Fibroblast of lung (primary cell): ENCODE data around the gene NFASC.

Source experiments
- EZH2 ChIP-seq: IDR thresholded peaks from 2 replicates; pipeline ENCODE4 v1.5.1; 2012; ENCODE audit warnings: low read length, control low read depth, mild to moderate bottlenecking; ENCODE audit errors: missing control alignments
- TF ChIP-seq, protein P1 (sequence below), 2 donors: IDR thresholded peaks in 1 of 2; conservative IDR thresholded peaks in 1 of 2; 1 replicate in 1 of 2; 2 replicates in 1 of 2; pipeline ENCODE4 v1.5.1; 2011 to 2012; ENCODE audit warnings: low read length in 2 of 2, control low read depth in 1 of 2, inconsistent platforms in 1 of 2, low read depth in 1 of 2, mild to moderate bottlenecking in 1 of 2

DNA sequence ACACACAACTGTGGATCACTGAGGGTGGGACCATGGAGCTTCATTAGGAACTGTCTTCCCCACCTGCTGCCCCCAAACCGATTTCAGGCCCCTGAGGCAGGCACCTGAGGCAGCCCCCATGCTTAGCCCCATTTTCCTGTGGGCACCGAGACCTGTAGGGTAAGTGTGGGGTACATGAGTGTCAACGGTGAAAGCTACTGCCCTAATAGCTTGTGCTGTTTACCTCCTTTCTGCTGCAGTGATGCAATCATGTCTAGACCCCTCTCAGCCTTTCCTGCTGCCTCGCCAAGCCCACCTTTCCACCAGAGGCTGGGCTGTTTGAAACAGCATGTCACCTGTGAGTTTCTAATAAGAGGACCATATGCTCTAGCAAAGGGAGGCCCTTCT, 53.0 kb downstream of the NFASC start:
- TF ChIP-seq, protein P1, sequence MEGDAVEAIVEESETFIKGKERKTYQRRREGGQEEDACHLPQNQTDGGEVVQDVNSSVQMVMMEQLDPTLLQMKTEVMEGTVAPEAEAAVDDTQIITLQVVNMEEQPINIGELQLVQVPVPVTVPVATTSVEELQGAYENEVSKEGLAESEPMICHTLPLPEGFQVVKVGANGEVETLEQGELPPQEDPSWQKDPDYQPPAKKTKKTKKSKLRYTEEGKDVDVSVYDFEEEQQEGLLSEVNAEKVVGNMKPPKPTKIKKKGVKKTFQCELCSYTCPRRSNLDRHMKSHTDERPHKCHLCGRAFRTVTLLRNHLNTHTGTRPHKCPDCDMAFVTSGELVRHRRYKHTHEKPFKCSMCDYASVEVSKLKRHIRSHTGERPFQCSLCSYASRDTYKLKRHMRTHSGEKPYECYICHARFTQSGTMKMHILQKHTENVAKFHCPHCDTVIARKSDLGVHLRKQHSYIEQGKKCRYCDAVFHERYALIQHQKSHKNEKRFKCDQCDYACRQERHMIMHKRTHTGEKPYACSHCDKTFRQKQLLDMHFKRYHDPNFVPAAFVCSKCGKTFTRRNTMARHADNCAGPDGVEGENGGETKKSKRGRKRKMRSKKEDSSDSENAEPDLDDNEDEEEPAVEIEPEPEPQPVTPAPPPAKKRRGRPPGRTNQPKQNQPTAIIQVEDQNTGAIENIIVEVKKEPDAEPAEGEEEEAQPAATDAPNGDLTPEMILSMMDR (conservative IDR thresholded peaks at IDR 0.05 in 1 of 2, IDR thresholded peaks at IDR 0.05 in 1 of 2; ENCODE audit: low read depth in 1 of 2, low read length in 2 of 2), result no peak
- no peak for TF ChIP-seq EZH2
